ENCODE data around the gene SLC43A2.

Gene SLC43A2

GRCh38 chr17:1623057-1623630, 5.5 kb downstream of the SLC43A2 start:
- no peak for DNase-seq (ENCODE audit: low read depth)

GRCh38 chr17:1621273-1621954, 7.2 kb downstream of the SLC43A2 start:
- no peak for DNase-seq (ENCODE audit: low read depth)

- no peak for DNase-seq (ENCODE audit: low read depth)
These were observed 8.1 kb downstream of the SLC43A2 start for GRCh38 chr17:1620486-1620885.

GRCh38 chr17:1617620-1618174, 10.9 kb downstream of the SLC43A2 start:
- DNase-seq (ENCODE audit: low read depth), result no peak

- DNase-seq (ENCODE audit: low read depth), result no peak
These were observed 12.5 kb downstream of the SLC43A2 start for GRCh38 chr17:1616101-1616500.

GRCh38 chr17:1612400-1612799, 16.2 kb downstream of the SLC43A2 start:
- no peak for DNase-seq (ENCODE audit: low read depth)

GRCh38 chr17:1611715-1612114, 16.9 kb downstream of the SLC43A2 start:
- no peak for DNase-seq (ENCODE audit: low read depth)

- DNase-seq (ENCODE audit: low read depth), result no peak
These were observed 20.0 kb downstream of the SLC43A2 start for GRCh38 chr17:1608676-1609075.

- no peak for DNase-seq (ENCODE audit: low read depth)
These were observed 20.7 kb downstream of the SLC43A2 start for GRCh38 chr17:1607971-1608320.

- DNase-seq (ENCODE audit: low read depth), result no peak
These were observed 22.2 kb downstream of the SLC43A2 start for GRCh38 chr17:1606352-1606985.

- DNase-seq (ENCODE audit: low read depth), result no peak
These were observed 22.8 kb downstream of the SLC43A2 start for GRCh38 chr17:1605681-1606351.

- DNase-seq (ENCODE audit: low read depth), result no peak
These were observed 23.7 kb downstream of the SLC43A2 start for GRCh38 chr17:1604831-1605528.

GRCh38 chr17:1601571-1601970, 27.1 kb downstream of the SLC43A2 start:
- no peak for DNase-seq (ENCODE audit: low read depth)

GRCh38 chr17:1598399-1599095, 30.1 kb downstream of the SLC43A2 start:
- DNase-seq (ENCODE audit: low read depth), result no peak

GRCh38 chr17:1597861-1598342, 30.7 kb downstream of the SLC43A2 start:
- DNase-seq (ENCODE audit: low read depth), result no peak

GRCh38 chr17:1593630-1593931, 35.1 kb downstream of the SLC43A2 start:
- no peak for DNase-seq (ENCODE audit: low read depth)

GRCh38 chr17:1592751-1593629, 35.6 kb downstream of the SLC43A2 start:
- no peak for DNase-seq (ENCODE audit: low read depth)

- DNase-seq (ENCODE audit: low read depth), result no peak
These were observed 37.1 kb downstream of the SLC43A2 start for GRCh38 chr17:1591474-1592090.

- no peak for DNase-seq (ENCODE audit: low read depth)
These were observed 37.7 kb downstream of the SLC43A2 start for GRCh38 chr17:1590747-1591473.

Measured in HS-27A (cell line).